H54 (cell line): Measurements from ENCODE around the gene C12orf56.

Experiments used
- DNase-seq: peaks from one replicate; pipeline ENCODE4 v3.0.0; 2011; ENCODE audit warnings: low spot score, mixed read lengths; ENCODE audit not compliant: insufficient read length
- FAIRE-seq: peaks from 3 replicates; lab custom pipeline; 2011; peaks lifted over from hg19 to GRCh38; lab: Jason Lieb, UNC
- POLR2A ChIP-seq: IDR thresholded peaks from 2 replicates; pipeline ENCODE4 v1.6.1; 2011; ENCODE audit warnings: low read depth, mild to moderate bottlenecking, low read length

The C12orf56 gene, protein sequence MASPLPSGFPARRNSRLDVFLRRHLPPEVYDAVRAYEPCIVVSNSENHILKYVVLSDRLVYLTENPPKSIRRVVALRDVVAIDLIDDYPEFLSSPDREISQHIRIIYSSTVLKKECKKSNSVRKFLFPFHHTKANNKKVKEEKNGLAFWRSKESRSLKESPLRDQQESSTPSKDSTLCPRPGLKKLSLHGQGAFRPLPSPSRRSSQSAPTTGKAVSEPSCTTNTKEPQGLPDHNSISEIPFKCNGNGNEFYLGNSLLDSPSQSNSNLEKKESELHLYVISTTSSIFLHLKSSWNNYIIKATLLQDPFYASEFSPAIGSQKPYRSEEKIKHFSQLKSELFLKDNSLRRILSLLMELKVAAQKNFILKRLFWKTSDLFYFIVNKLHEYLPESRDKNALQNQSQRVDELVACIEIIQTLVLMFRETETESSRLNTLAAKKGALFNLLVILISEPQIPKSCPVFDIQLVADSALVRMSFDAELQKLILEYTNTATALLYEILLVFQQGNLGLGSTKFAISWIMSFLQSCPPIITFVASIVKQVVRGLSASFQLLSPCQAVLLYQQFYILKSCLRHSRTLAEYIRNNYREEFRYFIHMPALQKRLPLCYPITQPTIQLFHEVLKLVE

DNA sequence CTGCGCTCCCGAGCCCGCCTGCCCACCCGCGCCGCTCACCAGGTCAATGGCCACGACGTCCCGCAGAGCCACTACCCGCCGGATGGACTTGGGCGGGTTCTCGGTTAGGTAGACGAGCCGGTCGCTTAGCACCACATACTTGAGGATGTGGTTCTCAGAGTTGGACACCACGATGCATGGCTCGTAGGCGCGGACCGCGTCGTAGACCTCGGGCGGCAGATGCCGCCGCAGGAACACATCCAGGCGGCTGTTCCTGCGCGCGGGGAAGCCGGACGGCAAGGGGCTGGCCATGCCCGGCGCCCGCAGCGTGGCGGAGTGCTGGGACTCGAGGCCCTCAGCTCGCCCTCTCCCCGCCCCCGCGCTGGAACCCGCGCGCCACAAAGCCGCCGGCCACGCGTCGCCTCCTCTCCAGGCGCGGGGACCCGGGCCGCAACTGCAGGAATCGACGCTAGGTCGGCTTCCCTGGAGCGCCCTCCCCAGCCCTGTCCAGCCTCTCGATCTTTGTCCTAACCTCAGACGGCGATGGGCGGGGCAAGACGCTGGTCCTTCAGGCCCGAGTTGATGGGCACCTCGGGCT is at the start of gene C12orf56:
TSS of gene C12orf56 (minus strand) at position 484 of the 577 bp plus-strand sequence. CDS start at position 291, 193 bp downstream.
- no peak for FAIRE-seq
- DNase-seq = no peak
- no peak for TF ChIP-seq POLR2A

DNA sequence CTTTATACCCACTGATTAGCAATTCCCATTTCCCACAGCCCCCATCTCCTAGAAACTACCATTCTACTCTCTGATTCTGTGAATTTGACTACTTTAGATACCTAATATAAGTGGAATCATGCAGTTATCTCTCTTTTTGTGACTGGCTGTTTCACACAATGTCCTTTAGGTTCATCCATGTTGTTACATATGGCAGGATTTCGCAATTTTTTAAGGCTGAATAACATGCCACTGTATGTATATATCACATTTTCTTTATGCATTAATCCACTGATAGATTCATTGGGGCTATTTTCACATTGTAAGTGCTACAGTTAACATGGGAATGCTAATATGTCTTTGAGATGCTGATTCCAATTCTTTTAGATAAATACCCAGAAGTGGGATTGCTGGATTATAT is 49.5 kb upstream of the C12orf56 start:
- no peak for TF ChIP-seq POLR2A
- FAIRE-seq (no peak), DNase-seq (no peak)

DNA sequence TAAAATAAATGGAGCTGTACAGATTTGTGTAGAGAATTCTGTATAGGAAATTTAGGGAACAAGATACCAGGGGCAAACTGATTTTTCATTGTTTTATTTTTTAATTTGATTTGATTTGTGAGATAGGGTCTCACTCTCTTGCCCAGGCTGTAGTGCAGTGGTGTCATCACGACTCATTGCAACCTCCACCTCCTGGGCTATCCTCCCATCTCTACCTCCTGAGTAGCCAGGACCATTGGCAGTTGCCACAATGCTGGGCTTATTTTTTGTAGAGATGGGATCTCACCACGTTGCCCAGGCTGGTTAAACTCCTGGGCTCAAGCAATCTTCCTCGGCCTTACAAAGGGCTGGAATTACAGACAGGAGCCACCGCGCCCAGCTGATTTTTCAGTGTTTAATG is 43.4 kb upstream of the C12orf56 start:
- DNase-seq (no peak), FAIRE-seq (no peak)
- no peak for TF ChIP-seq POLR2A

DNA sequence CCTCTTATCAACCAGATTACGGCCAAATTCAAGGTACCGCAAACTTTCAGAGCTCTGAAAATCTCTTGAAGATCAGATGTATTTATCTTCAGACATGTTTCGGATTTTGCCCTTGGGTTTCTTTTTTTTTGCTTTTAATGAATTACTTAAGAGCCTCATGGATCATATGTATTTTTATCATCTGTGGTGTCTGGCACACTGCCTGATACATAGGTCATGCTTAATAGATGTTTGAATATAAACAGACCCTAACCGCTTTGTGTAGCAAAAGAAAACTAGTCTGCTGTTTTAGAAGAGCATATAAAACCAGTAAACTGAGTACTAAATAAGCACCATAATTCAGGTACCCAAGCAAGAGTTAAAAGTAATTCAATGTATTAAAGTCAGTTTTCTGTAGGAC is 41.2 kb upstream of the C12orf56 start:
- TF ChIP-seq POLR2A = no peak
- DNase-seq = no peak
- no peak for FAIRE-seq

DNA sequence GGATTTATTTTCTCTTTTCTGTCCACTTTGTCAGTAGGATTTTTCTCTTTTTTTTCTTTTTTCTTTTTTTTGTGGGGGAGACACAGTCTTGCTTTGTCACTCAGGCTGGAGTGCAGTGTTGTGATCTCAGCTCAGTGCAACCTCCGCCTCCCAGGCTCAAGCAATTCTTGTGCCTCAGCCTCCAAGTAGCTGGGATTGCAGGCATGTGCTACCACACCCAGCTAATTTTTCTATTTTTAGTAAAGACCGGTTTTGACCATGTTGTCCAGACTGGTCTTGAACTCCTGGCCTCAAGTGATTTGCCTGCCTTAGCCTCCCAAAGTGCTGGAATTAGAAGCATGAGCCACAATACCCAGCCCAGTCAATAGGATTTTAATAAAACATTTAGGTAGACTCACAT is 40.3 kb upstream of the C12orf56 start:
- no peak for TF ChIP-seq POLR2A
- FAIRE-seq = no peak
- DNase-seq = no peak

DNA sequence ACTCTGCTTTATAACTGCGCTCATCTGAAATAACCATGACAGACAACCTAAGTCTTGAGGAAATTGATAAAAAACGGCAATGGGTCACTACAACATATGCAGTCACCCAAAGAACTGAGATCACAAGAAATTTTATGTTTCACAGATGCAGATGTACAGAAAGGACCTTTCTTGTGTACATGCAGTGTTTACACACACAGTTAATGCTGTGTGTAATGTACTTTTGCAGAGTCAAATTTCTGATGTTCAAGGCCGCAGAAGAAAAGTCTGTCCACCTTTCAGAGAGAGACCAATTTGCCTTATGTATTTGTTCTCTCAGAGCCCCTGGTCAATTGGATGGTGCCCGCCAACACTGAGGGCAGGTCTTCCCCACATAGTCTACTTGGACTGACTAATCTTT is 38.4 kb upstream of the C12orf56 start:
- DNase-seq (no peak), FAIRE-seq (no peak)
- TF ChIP-seq POLR2A = no peak

DNA sequence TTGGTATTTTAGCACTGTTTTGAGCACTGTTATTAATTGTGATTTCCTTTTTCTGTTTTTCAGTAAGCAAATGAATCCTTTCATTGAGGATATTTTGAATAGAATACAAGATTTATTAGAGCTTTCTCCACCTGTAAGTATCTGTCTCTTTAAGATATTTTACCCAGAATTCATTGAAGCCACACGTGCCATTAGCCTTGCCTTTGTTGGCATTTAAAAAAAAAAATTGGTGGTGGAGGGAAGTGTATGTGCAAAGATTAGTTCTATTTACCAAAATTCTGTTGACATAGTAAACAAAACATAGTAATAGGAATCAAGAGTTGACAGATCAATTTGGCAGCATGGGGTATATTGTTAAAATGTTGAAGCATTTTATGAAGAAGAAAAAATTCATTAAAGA is 37.4 kb upstream of the C12orf56 start:
- FAIRE-seq (no peak), DNase-seq (no peak)
- TF ChIP-seq POLR2A = no peak

DNA sequence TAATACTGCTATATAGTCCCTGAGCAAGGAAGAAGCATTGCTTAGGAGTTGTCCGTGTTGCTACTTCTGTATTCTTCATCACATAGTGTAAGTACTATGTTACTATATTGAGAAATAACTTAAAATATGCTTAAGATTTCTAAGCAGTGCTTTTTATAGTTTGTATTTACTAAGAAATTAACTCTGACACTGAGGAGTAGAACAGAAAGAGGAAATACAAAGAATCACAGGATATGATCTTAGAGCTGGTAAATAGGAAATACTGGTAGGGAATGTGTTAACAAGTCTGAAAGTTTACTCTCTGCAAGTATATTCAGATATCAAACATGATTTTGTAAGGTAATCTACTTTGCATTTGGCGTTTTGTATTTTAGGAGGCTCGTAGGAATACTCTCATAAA is 29.1 kb upstream of the C12orf56 start:
- FAIRE-seq (peak; percentile 33), DNase-seq (no peak)
- TF ChIP-seq POLR2A = no peak

DNA sequence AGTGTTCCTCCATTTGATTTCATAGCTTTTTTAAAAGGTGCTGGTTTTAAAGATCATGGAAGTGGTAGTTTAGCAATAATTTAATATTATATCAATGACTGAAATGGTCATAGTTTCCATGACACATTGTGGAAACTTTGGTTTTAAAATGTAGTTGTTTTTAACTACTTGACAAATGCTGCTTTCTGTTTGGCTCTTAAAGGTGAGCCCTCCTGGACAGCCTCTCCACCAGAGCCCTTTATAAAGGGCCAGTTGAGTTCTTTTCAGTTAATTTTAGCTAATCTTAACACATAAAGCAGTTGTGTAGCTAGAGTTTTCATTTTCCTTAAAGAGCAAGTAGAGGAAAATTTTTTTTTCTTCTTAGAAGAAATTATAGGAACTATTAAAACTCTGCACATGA is 27.7 kb upstream of the C12orf56 start:
- FAIRE-seq (no peak), DNase-seq (no peak)
- no peak for TF ChIP-seq POLR2A

DNA sequence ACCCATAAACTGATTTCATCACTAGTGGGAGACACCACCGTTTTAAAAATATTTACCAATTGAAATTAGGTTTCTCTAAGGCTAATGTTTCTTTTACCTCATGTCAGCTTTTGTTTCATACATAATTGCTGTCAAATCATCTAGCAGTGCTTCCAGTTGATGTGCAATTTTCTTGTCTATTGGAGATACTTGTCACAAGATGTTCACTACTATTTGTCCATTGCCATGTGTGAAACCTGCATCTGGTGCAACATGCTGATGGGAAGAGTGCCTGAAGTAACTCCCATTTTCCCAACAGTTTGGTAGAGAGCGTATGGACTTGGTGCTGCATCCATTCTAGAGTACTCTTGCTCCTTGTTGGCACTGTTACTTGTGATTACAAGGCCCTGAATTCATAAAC is 23.3 kb upstream of the C12orf56 start:
- TF ChIP-seq POLR2A = no peak
- no peak for FAIRE-seq
- no peak for DNase-seq

DNA sequence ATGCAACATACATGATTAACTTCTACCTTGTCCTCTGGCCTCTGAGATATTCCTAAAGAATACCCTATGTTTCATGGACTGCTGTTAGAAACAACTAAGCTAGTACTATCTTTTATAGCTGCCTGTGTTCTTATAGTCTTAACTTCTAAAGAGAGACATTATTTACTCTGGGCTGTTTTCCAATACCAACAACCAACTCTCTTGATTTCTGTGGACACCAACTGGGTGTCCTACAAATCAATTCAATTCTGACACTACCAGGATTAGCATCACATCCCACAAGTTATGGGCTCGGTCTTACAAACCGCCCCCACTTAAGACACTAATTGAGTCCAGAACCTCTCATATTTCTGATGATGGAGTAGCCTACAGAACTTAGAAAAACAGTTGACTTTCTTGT is 21.9 kb upstream of the C12orf56 start:
- TF ChIP-seq POLR2A = no peak
- no peak for DNase-seq
- FAIRE-seq = peak; percentile 20

DNA sequence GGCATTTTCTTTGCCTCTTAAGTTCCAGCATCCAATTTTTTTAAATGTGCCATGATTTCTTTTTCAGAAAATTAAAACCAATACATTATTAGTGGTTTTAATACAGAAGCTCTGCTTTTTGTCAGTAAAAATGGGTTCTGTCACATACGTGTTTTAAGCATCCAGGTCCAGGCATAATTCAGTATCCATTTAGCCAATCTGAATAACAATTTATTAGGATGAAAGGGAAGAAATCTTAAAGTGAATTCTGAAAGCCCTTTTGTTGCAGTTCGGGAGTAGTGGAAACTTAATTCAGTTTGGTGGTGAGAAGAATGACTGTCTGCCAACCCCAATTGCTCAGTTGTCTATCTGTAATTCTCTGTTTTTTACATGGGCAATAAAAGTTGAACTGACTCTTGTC is 20.9 kb upstream of the C12orf56 start:
- DNase-seq = no peak

DNA sequence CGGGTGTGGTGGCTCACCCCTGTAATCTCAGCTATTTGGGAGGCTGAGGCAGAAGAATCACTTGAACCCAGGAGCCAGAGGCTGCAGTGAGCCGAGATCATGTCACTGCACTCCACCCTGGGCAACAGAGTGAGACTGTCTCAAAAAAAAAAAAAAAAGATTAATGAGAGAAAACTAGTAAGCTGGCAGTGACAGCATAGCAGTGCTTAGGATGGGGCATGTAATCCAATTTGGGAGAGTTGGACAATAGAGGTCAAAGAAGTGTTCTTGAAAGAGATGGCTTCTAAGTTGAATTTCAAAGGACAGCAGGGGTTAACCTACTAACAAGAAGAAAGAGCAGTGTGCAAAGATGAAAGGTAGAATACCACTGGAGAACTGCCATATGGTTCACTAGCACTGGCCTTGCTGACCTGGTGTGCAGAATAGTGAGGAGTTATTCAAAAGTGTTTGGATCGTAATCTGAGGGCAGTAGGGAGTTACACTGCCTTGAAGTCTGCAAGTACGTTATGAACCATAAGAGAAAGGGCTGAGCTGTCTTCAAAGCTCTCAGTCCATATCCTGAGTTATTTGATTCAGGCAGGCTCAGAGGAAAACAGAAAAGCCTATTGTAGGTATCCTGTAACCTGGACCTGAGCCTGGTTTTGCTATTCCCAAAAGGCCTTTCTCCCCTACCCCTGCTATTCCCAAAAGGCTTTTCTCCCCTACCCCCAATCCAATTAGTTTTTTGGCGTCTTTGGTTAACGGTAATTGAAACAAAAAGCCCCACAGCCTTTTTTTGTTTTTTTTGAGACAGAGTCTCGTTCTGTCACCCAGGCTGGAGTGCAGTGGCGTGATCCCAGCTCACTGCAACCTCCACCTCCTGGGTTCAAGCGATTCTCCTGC is 17.0 kb upstream of the C12orf56 start:
- no peak for FAIRE-seq
- TF ChIP-seq POLR2A = no peak
- DNase-seq = no peak

More for the DNA sequence above, 20.9 kb upstream of the C12orf56 start:
- no peak for TF ChIP-seq POLR2A
- no peak for FAIRE-seq
